HS-5 (cell line): Measurements from ENCODE around the gene UNK.
"Not testable (repeated sequence)": the region's sequence is repeated elsewhere in the genome, so short reads cannot be mapped to it uniquely, and the experiment has no call there.

Experiments
- DNase-seq: peaks from one replicate; pipeline ENCODE4 v3.0.0-alpha.2; 2012; ENCODE audit warnings: low read depth

The UNK gene

GRCh38 chr17:75837899-75838298 lies 53.3 kb downstream of the UNK start:
- no peak for DNase-seq

DNA sequence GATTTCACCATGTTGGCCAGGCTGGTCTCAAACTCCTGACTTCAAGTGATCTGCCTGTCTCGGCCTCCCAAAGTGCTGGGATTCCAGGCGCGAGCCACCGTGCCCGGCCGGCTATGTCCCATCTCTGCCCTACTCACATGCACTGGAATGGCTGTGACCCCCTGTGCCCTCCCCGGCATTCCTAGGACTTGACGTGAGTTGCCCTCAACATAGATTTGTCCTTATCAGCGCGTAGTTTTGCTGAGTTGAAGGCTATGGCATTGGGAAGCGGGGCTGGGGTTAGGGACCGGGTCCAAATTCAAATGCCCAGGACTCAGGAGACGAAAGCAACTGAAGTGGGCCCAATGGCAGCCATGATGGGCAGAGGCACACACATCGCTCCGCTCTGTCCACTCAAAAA lies 53.8 kb downstream of the UNK start:
- DNase-seq, result no peak

GRCh38 chr17:75839942-75840798 lies 55.6 kb downstream of the UNK start:
- DNase-seq, result no peak

DNA sequence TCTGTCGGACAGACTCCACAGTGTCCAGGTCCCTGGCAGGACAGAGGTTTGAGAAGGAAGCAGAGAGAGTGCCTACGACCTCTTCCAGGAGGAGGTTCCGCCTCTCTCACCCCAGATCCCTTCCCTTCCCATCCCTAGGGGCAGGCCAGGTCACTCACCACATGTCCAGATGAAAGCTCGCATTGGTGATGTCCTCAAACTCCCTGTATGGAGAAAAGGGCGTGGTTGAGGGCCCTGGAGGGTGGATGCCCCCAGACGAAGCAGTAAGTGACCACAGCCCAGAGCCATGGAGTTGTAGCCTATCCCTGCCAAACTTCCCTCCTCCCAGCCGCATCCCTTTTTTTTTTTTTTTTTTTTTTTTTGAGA lies 56.2 kb downstream of the UNK start:
- DNase-seq, result no peak

DNA sequence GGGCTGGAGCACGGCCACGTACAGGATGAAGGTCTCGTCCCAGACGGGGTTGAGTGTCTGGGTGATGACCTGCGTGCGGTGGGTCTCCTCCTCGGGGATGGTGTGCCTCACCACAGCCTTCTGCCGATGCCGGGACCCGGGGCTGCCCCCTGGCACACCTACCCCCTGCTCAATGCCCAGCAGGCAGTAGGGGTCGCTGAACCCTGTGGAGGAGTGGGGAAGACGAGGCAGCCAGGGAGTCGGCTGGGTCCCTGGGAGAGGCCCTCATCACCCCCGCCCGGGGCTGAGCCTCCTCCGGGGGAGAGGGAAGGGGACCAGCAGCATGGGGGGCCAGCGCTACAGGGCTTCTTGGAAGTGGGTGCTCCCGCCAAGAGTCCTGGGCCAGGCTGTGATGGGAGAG lies 57.8 kb downstream of the UNK start:
- DNase-seq, result no peak

- DNase-seq, result no peak
These were observed 58.5 kb downstream of the UNK start for GRCh38 chr17:75842963-75843576.

GRCh38 chr17:75843577-75844529 lies 59.2 kb downstream of the UNK start, which contains the start of gene UNC13D:
Gene UNC13D, minus strand, starts transcription at chr17:75844404. Its CDS starts 67 bp downstream, at chr17:75844337.
- no peak for DNase-seq

GRCh38 chr17:75844530-75845057 lies 60.0 kb downstream of the UNK start:
- no peak for DNase-seq

DNA sequence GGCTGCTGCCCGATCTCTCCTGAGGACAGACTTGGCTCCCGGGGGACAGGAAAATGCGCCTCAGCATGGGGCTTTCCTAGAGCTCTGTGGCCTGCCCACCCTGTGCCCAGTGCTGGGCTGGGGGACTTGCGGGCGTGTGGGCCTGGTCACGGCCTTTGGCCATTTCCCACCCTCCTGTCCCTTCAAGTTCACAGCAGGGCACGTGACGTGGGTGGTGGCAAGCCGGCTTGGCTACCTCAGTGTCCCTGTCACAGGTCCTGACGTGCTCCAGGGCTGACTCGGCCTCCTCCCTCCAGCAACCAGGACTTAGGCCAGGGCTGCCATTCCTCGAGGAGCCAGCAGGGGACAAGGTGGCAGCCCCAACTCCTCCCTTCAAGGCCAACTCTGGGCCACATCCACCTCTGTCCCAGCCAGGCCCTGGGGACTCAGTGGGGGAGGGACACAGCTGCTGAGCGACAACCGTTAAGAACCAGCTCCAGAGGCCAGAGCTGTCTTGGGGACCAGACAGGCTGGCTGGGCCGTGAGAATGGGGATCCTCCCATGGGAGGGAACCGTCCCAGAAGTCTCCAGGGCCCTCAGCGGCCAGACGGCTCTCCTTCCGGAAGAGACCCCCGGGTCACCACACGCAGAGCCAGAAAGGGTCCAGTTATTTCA lies 60.6 kb downstream of the UNK start:
- DNase-seq, result no peak

DNA sequence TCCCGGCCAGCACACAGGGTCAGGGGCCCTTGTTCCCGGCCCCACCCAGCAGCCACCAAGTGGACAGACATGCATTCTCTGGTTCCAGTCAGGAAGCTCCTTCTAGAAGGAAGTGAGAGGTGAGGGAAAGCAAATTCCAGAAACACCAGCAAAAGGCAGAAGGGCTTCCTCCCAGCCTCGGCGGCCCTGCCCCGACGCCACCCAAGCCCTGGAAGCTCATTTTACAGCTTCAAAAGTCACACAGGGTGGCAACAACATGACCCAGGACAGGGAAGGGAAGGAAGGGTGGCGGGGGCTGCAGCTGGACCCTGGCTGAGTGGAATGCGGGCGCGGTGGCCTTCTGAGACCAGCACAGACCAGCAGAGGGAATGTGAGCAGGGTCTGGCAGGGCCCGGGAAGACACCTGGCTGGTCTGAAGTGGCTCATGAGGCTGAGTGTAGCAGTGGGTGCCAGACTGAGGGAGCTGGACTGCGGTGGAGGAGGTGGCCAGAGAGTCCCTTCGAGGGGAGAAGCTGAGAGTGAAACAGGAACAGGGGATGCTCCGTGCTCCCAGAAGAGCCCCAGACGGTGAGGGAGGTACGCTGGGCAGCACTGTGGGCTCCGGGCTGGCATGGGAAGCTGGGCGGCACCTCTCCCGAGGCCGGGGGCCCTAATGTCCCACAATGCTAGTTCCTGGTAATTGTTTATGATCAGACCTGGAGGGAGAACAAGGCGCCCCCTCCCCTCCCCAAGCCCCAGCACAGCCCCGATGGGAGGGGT lies 61.5 kb downstream of the UNK start:
- no peak for DNase-seq

GRCh38 chr17:75846692-75847613 lies 62.3 kb downstream of the UNK start:
- no peak for DNase-seq

- DNase-seq, result no peak
These were observed 63.3 kb downstream of the UNK start for GRCh38 chr17:75847614-75848522.

- no peak for DNase-seq
These were observed 64.1 kb downstream of the UNK start for GRCh38 chr17:75848523-75849278.

DNA sequence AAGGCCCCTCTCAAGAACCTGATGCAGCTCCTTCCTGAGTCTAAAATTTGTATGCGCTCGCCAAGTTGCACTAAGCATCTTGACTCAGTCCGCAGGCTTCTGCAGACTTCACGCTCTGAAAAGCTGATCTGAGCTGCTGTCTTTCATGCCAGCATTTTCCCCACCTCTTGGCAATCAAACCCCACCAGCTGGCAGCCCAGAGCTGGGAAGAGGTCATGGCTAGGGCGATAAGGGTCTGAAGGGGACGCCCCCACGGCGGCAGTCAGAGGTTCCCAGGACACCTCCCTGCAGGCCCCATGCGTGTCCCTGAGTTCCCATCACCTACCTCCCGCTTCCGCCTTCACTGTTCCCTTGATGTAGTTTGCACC lies 64.7 kb downstream of the UNK start:
- DNase-seq, result no peak

GRCh38 chr17:75849724-75850123 lies 65.1 kb downstream of the UNK start:
- no peak for DNase-seq

DNA sequence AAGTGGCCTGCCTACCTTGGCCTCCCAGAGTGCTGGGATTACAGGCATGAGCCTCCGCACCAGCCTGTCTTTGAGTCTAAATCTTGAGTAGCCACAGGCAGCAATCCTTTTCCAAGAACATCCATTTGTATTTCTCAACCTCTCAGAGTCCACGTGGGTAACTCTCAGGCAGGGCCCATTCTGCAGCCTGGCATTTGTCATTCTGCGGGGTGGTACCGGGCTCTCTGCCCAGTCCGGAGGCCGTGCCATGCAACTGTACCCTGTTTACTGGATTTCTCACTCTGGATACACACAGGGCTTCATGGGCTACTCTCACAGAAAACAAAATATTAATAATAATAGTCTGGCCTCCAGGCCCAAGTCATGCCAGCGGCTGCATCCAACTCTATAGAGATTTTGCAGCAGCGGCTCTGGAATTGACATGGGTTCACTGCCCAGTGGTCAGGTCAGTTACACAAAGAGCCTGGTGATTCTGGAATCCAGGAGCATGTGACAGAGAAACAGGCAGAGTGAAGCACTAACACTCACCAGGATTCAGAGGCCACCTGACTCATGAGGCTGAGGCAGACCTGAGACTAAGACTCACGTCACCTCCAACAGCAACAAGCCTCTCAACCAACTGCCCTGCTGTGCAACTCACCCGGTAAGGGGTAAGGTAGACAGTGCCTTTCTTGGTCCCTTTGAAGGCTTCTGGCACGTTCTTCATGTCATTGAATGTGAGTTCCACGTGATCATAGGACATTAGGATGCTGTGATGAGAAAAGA lies 66.5 kb downstream of the UNK start:
- no peak for DNase-seq

GRCh38 chr17:75851693-75851991 lies 67.0 kb downstream of the UNK start:
- DNase-seq, result not testable (repeated sequence)

DNA sequence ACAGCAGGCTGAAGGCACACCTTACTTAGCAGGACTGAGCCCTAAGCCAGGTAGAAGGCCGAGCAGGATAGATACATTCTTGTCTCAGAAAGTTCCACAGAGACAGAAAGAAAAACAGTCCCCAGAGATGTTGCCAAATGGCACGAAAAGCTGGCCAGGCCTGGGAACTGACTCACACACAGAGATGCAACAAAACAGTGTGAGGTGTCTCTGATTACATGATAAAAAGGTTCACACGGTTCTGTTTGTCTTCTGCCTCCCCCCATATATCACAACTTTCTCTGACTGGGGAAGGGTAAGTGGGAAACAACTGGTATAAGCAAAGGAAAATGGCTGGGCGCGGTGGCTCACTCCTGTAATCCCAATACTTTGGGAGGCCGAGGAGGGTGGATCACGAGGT lies 68.8 kb downstream of the UNK start:
- DNase-seq, result no peak
